ENCODE results near the gene NFASC.

DNA sequence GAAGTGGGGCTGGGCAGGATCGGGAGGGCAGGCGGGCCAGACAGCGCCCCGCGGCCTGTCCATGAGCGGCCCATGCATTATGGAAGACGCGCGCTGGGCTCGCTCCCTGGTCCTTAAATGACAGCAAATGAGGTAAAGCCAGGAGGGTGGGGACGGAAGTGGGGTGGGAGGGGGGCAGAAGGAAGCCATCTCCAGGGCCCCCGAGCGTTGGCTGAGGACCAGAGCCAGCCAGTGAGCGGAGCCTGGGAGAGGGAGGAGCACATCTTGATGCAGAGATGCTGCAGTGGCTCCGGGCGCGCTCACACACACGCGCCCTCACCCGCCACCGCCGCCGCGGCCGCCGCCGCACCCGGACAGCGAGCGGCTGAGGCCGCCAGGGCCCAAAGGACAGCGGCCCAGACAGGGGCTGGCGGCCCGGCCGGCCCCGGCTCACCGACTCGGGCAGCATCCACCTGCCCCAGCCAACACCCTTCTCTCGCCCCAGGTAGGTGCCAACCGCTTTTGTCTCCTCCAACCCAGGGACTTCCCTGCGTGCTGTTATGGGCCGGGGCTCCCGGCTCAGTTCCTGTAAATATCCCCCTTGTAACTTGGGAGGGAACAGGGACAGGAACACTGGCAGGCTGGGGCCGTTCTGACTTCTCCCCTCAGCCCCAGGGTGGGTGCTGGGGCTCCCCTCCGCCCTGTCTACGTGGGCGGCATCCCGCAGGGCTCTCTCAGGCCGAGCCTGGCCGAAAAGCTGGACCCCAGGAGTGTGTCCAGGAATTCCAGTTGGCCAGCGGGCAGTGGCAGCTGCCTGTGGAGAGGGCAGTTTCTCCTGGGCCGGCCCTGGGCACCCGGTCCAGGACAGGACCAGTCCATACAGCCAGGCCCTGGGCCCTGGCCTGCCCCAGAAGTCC is 172.5 kb downstream of the NFASC start, which contains the start of gene CNTN2:
- TF ChIP-seq POLR2AphosphoS5 (IDR thresholded peaks at IDR 0.05; ENCODE audit: low read depth): no peak
- TF ChIP-seq, protein P1, sequence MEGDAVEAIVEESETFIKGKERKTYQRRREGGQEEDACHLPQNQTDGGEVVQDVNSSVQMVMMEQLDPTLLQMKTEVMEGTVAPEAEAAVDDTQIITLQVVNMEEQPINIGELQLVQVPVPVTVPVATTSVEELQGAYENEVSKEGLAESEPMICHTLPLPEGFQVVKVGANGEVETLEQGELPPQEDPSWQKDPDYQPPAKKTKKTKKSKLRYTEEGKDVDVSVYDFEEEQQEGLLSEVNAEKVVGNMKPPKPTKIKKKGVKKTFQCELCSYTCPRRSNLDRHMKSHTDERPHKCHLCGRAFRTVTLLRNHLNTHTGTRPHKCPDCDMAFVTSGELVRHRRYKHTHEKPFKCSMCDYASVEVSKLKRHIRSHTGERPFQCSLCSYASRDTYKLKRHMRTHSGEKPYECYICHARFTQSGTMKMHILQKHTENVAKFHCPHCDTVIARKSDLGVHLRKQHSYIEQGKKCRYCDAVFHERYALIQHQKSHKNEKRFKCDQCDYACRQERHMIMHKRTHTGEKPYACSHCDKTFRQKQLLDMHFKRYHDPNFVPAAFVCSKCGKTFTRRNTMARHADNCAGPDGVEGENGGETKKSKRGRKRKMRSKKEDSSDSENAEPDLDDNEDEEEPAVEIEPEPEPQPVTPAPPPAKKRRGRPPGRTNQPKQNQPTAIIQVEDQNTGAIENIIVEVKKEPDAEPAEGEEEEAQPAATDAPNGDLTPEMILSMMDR (conservative IDR thresholded peaks at IDR 0.05; ENCODE audit: low read depth in 2 of 2): no peak
- TF ChIP-seq JUNB (IDR thresholded peaks at IDR 0.05; ENCODE audit: unreplicated experiment): no peak
- no peak for TF ChIP-seq EZH2 (IDR thresholded peaks at IDR 0.05; ENCODE audit: low read depth, unreplicated experiment)
- TF ChIP-seq, protein P2, sequence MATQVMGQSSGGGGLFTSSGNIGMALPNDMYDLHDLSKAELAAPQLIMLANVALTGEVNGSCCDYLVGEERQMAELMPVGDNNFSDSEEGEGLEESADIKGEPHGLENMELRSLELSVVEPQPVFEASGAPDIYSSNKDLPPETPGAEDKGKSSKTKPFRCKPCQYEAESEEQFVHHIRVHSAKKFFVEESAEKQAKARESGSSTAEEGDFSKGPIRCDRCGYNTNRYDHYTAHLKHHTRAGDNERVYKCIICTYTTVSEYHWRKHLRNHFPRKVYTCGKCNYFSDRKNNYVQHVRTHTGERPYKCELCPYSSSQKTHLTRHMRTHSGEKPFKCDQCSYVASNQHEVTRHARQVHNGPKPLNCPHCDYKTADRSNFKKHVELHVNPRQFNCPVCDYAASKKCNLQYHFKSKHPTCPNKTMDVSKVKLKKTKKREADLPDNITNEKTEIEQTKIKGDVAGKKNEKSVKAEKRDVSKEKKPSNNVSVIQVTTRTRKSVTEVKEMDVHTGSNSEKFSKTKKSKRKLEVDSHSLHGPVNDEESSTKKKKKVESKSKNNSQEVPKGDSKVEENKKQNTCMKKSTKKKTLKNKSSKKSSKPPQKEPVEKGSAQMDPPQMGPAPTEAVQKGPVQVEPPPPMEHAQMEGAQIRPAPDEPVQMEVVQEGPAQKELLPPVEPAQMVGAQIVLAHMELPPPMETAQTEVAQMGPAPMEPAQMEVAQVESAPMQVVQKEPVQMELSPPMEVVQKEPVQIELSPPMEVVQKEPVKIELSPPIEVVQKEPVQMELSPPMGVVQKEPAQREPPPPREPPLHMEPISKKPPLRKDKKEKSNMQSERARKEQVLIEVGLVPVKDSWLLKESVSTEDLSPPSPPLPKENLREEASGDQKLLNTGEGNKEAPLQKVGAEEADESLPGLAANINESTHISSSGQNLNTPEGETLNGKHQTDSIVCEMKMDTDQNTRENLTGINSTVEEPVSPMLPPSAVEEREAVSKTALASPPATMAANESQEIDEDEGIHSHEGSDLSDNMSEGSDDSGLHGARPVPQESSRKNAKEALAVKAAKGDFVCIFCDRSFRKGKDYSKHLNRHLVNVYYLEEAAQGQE (IDR thresholded peaks at IDR 0.05; ENCODE audit: unreplicated experiment): no peak
- no peak for TF ChIP-seq EZH2phosphoT487 (IDR thresholded peaks at IDR 0.05; ENCODE audit: unreplicated experiment)
- no peak for TF ChIP-seq CREB1 (CRISPR knock-in tag; IDR thresholded peaks at IDR 0.05; ENCODE audit: low read depth)
- no peak for TF ChIP-seq ZNF331 (CRISPR knock-in tag; IDR thresholded peaks at IDR 0.05; ENCODE audit: low read depth)
- no peak for TF ChIP-seq ZNF114 (CRISPR knock-in tag; IDR thresholded peaks at IDR 0.05)
